Prostate gland (tissue), 2 donors: ENCODE results near the gene SCFD2.

Experiments used
- CTCF ChIP-seq, 4 experiments: fragments of 200-600 bp in 2 of 4; fragments of 450-650 bp in 2 of 4; sonication (generic) in 2 of 4; IDR thresholded peaks; 1 replicate in 3 of 4; 2 replicates in 1 of 4; pipeline ENCODE4 v1.5.1; 2016 to 2019; ENCODE audit warnings: antibody characterized with exemption in 4 of 4, mild to moderate bottlenecking in 2 of 4, moderate library complexity in 2 of 4
- POLR2A ChIP-seq: fragments of 450-650 bp; IDR thresholded peaks from one replicate; pipeline ENCODE4 v1.6.1; 2016; ENCODE audit warnings: antibody characterized with exemption, mild to moderate bottlenecking
- POLR2AphosphoS5 ChIP-seq: sonication (generic); formaldehyde crosslinking; IDR thresholded peaks from one replicate; pipeline ENCODE4 v1.6.1; 2017; ENCODE audit warnings: antibody characterized with exemption

GRCh38 chr4:53022513-53023100 lies 343.3 kb downstream of the SCFD2 start:
- peak; percentile 18 for TF ChIP-seq POLR2AphosphoS5
- no peak for TF ChIP-seq CTCF (IDR thresholded peaks at IDR 0.05)
- TF ChIP-seq POLR2A = no peak
